ENCODE data around the gene ADCY2.

- TF ChIP-seq CTCF (IDR thresholded peaks at IDR 0.05; ENCODE audit: insufficient read depth, low read length) (no peak), REST (IDR thresholded peaks at IDR 0.05; ENCODE audit: insufficient replicate concordance, low read depth) (no peak)
These were observed 32.8 kb upstream of the ADCY2 start for GRCh38 chr5:7363067-7363677.

Measured in HL-60 (cell line).